Small intestine (tissue), 7 donors: ENCODE measurements around the gene KIAA0930. TPM values are rescaled to one million over a fixed set of nuclear protein-coding genes. Genes with fewer than 3 reads are reported as not detected.

Experiments used
- DNase-seq, 2 donors: peaks; one replicate each; pipeline versions ENCODE4 v3.0.0 to v3.0.0-alpha.2; 2013
- FAIRE-seq: peaks from 2 replicates; lab custom pipeline; 2012; peaks lifted over from hg19 to GRCh38; lab: Jason Lieb, UNC
- H3K27ac ChIP-seq, 3 donors: one replicate each; pipeline ENCODE4 v1.5.1; 2013; ENCODE audit warnings: low read length in 2 of 3, mild to moderate bottlenecking in 2 of 3, control low read depth in 1 of 3, inconsistent platforms in 1 of 3, low read depth in 1 of 3, moderate library complexity in 1 of 3
- H3K27me3 ChIP-seq, 3 donors: one replicate each; pipeline ENCODE4 v1.6.1; 2013; ENCODE audit warnings: low read length in 3 of 3, inconsistent platforms in 1 of 3; ENCODE audit not compliant: control insufficient read depth in 3 of 3, insufficient read depth in 3 of 3
- H3K36me3 ChIP-seq, 3 donors: one replicate each; pipeline ENCODE4 v1.6.1; 2013; ENCODE audit warnings: low read length in 3 of 3, inconsistent platforms in 1 of 3, low read depth in 1 of 3, mild to moderate bottlenecking in 1 of 3, moderate library complexity in 1 of 3; ENCODE audit not compliant: control insufficient read depth in 3 of 3, insufficient read depth in 2 of 3
- H3K4me1 ChIP-seq, 3 donors: one replicate each; pipeline ENCODE4 v1.6.1; 2013; ENCODE audit warnings: low read length in 2 of 3, inconsistent platforms in 1 of 3, low read depth in 1 of 3, mild to moderate bottlenecking in 1 of 3, moderate library complexity in 1 of 3; ENCODE audit not compliant: control insufficient read depth in 3 of 3, insufficient read depth in 2 of 3
- H3K4me3 ChIP-seq, 3 donors: one replicate each; pipeline ENCODE4 v1.5.1; 2013; ENCODE audit warnings: low read length in 3 of 3, control low read depth in 1 of 3, inconsistent platforms in 1 of 3, low read depth in 1 of 3, mild to moderate bottlenecking in 1 of 3, moderate library complexity in 1 of 3
- H3K9me3 ChIP-seq, 2 donors: one replicate each; pipeline ENCODE4 v1.6.1; 2013; ENCODE audit warnings: low read depth in 1 of 2, low read length in 1 of 2; ENCODE audit not compliant: control insufficient read depth in 2 of 2, insufficient read depth in 1 of 2
- WGBS, 3 donors: extraction: QIAGEN DNeasy Blood & Tissue Kit; methylation state at CpG; one replicate each; pipeline ENCODE4 v1.1.7; 2013; 5-methylcytosine and 5-hydroxymethylcytosine counted together
- polyA plus RNA-seq, 4 donors: library from polyadenylated mRNA; stranded (reverse) in 3 of 4; unstranded in 1 of 4; fragments of 200-250 nt in 3 of 4; fragments of 120-200 nt in 1 of 4; gene quantifications; one replicate each; pipeline versions ENCODE4 v1.2.1 to v1.2.3, GENCODE V29; 2013
- donor health status: healthy with polysubstance abuse.
- donor health status: control.
- donor health status: control.
- donor health status: Bipolar disorder and iron deficiency.
- donor health status: healthy.

Gene KIAA0930
- polyA plus RNA-seq, 4 donors, result 19.3 to 29.0 (median 26.0) TPM

GRCh38 chr22:45223304-45224117, 17.2 kb downstream of the KIAA0930 start:
- WGBS, 3 donors, result 45 to 66% (median 55%) methylated on average over 5 of the region's 5 CpGs
- no peak overlapping the region for H3K4me3 ChIP-seq
- H3K36me3 ChIP-seq, result peaks cover 0 to 10% (median 0%) of the 10 kb centered on the region in 3 donors
- H3K27ac ChIP-seq, result no peak overlapping the region
- no peaks in the 10 kb centered on the region for H3K27me3 ChIP-seq
- H3K9me3 ChIP-seq, result no peaks in the 10 kb centered on the region
- FAIRE-seq (no peak), DNase-seq (peak; percentile 41 to 66)
- peaks cover 3 to 9% (median 3%) of the 10 kb centered on the region in 3 donors for H3K4me1 ChIP-seq

GRCh38 chr22:45221201-45221600, 19.5 kb downstream of the KIAA0930 start:
- no peak for DNase-seq

GRCh38 chr22:45218976-45219375, 21.7 kb downstream of the KIAA0930 start:
- FAIRE-seq, result no peak
- Histone ChIP-seq H3K36me3 (no peaks in the 10 kb centered on the region), H3K9me3 (no peaks in the 10 kb centered on the region), H3K4me3 (no peak overlapping the region), H3K27me3 (no peaks in the 10 kb centered on the region), H3K4me1 (peaks cover 0 to 3% (median 0%) of the 10 kb centered on the region in 3 donors), H3K27ac (no peak overlapping the region)
- 74 to 85% (median 78%) methylated on average over 9 of the region's 9 CpGs for WGBS, 3 donors
- DNase-seq, result no peak

More at GRCh38 chr22:45221201-45221600, 19.5 kb downstream of the KIAA0930 start:
- peaks cover 0 to 6% (median 3%) of the 10 kb centered on the region in 3 donors for H3K4me1 ChIP-seq
- H3K27me3 ChIP-seq, result no peaks in the 10 kb centered on the region
- H3K36me3 ChIP-seq, result peaks cover 0 to 4% (median 0%) of the 10 kb centered on the region in 3 donors
- no peak overlapping the region for H3K27ac ChIP-seq
- FAIRE-seq, result no peak
- no peaks in the 10 kb centered on the region for H3K9me3 ChIP-seq
- WGBS, 3 donors, result 76 to 91% (median 87%) methylated on average over 5 of the region's 5 CpGs
- no peak overlapping the region for H3K4me3 ChIP-seq

- WGBS, 3 donors, result 91 to 96% (median 94%) methylated on average over 14 of the region's 14 CpGs
- no peak for FAIRE-seq
- Histone ChIP-seq H3K4me1 (no peaks in the 10 kb centered on the region), H3K4me3 (no peak overlapping the region), H3K9me3 (no peaks in the 10 kb centered on the region), H3K27ac (no peak overlapping the region), H3K36me3 (no peaks in the 10 kb centered on the region), H3K27me3 (peaks cover 0 to 2% (median 0%) of the 10 kb centered on the region in 3 donors)
- DNase-seq, result no peak
Measured at GRCh38 chr22:45217806-45218205, 22.9 kb downstream of the KIAA0930 start.

- no peaks in the 10 kb centered on the region for H3K4me1 ChIP-seq
- H3K27ac ChIP-seq, result no peak overlapping the region
- no peak overlapping the region for H3K4me3 ChIP-seq
- no peaks in the 10 kb centered on the region for H3K9me3 ChIP-seq
- 91 to 99% (median 95%) methylated on average over 5 to 6 of the region's 6 CpGs for WGBS, 3 donors
- peaks cover 0 to 2% (median 0%) of the 10 kb centered on the region in 3 donors for H3K27me3 ChIP-seq
- DNase-seq (no peak), FAIRE-seq (no peak)
- no peaks in the 10 kb centered on the region for H3K36me3 ChIP-seq
Measured at GRCh38 chr22:45217345-45217744, 23.3 kb downstream of the KIAA0930 start.

GRCh38 chr22:45216133-45217003, 24.3 kb downstream of the KIAA0930 start:
- Histone ChIP-seq H3K9me3 (no peaks in the 10 kb centered on the region), H3K27me3 (peaks cover 0 to 2% (median 0%) of the 10 kb centered on the region in 3 donors), H3K4me1 (peaks cover 0 to 4% (median 0%) of the 10 kb centered on the region in 3 donors), H3K27ac (no peak overlapping the region), H3K36me3 (peaks cover 0 to under 1% (median 0%) of the 10 kb centered on the region in 3 donors), H3K4me3 (no peak overlapping the region)
- 52 to 64% (median 55%) methylated on average over 22 of the region's 22 CpGs for WGBS, 3 donors
- DNase-seq (peak in 1 of 2 donors; percentile 35), FAIRE-seq (no peak)

- DNase-seq, result no peak
- FAIRE-seq, result no peak
- H3K4me1 ChIP-seq, result peaks cover 0 to 4% (median 0%) of the 10 kb centered on the region in 3 donors
- no peaks in the 10 kb centered on the region for H3K9me3 ChIP-seq
- H3K4me3 ChIP-seq, result no peak overlapping the region
- peak overlapping the region in 1 of 3 donors; percentile 73 for H3K27ac ChIP-seq
- peaks cover 0 to 23% (median 0%) of the 10 kb centered on the region in 3 donors for H3K36me3 ChIP-seq
- peaks cover 0 to 2% (median 0%) of the 10 kb centered on the region in 3 donors for H3K27me3 ChIP-seq
- WGBS, 3 donors, result 60 to 83% (median 76%) methylated on average over 22 of the region's 22 CpGs
Measured at GRCh38 chr22:45212992-45213751, 27.5 kb downstream of the KIAA0930 start.
